Thoracic aorta (tissue), 2 donors: ENCODE measurements around the gene STARD7. TPM values are rescaled to one million over a fixed set of nuclear protein-coding genes. Genes with fewer than 3 reads are reported as not detected.
"Not testable (repeated sequence)": the region's sequence is repeated elsewhere in the genome, so short reads cannot be mapped to it uniquely, and the experiment has no call there.

Experiments
- ATAC-seq: fragments of 150-250 bp; one replicate; pipeline ENCODE4 v1.8.0; 2017; ENCODE audit warnings: low read depth; ENCODE audit not compliant: insufficient number of reproducible peaks, low FRiP score
- DNase-seq: peaks from one replicate; pipeline ENCODE4 v3.0.0-alpha.2; 2020; ENCODE audit warnings: low spot score
- H3K27ac ChIP-seq, 2 donors: fragments of 200-600 bp; sonication (generic); 1 replicate in 1 of 2; 2 replicates in 1 of 2; pipeline ENCODE4 v1.5.1; 2016; ENCODE audit warnings: mild to moderate bottlenecking in 2 of 2, moderate library complexity in 2 of 2
- H3K27me3 ChIP-seq: fragments of 200-600 bp; sonication (generic); replicated peaks from 2 replicates; pipeline ENCODE4 v1.6.0; 2016; ENCODE audit warnings: mild to moderate bottlenecking; ENCODE audit not compliant: insufficient read depth
- H3K36me3 ChIP-seq: fragments of 200-600 bp; sonication (generic); one replicate; pipeline ENCODE4 v1.5.1; 2016
- H3K4me1 ChIP-seq, 2 donors: fragments of 200-600 bp; sonication (generic); 1 replicate in 1 of 2; 2 replicates in 1 of 2; pipeline versions ENCODE4 v1.5.1 to v1.6.0; 2016; ENCODE audit warnings: low read depth in 2 of 2, mild to moderate bottlenecking in 1 of 2; ENCODE audit not compliant: control insufficient read depth in 1 of 2
- H3K4me3 ChIP-seq: fragments of 200-600 bp; sonication (generic); 2 replicates; pipeline ENCODE4 v1.5.1; 2016; ENCODE audit warnings: mild to moderate bottlenecking
- H3K9me3 ChIP-seq: fragments of 200-600 bp; sonication (generic); 2 replicates; pipeline ENCODE4 v1.5.1; 2016
- CTCF ChIP-seq: fragments of 200-600 bp; sonication (generic); IDR thresholded peaks from one replicate; pipeline ENCODE4 v1.5.1; 2019; ENCODE audit warnings: antibody characterized with exemption
- total RNA-seq, 2 donors: library from RNA; depleted of rRNA; stranded (reverse); fragments of >200 nt; gene quantifications; one replicate each; pipeline versions ENCODE4 v1.1.0 to v1.2.3, GENCODE V29; 2016

Gene STARD7
- total RNA-seq, 2 donors from 2014 or later = 68.1 to 135 TPM

GRCh38 chr2:96143848-96144480 lies 64.7 kb downstream of the STARD7 start:
- TF ChIP-seq CTCF = no peak
- Histone ChIP-seq H3K27ac (no peak overlapping the region), H3K4me1 (peaks cover 21 to 55% of the 10 kb centered on the region in 2 donors), H3K36me3 (no peaks in the 10 kb centered on the region), H3K4me3 (peak overlapping the region; percentile 77), H3K9me3 (no peaks in the 10 kb centered on the region), H3K27me3 (no peaks in the 10 kb centered on the region)
- ATAC-seq = no peak
- DNase-seq = no peak

GRCh38 chr2:96143231-96143847 lies 65.3 kb downstream of the STARD7 start:
- TF ChIP-seq CTCF = no peak
- Histone ChIP-seq H3K36me3 (no peaks in the 10 kb centered on the region), H3K9me3 (no peaks in the 10 kb centered on the region), H3K27ac (no peak overlapping the region), H3K4me3 (peak overlapping the region; percentile 77), H3K27me3 (no peaks in the 10 kb centered on the region), H3K4me1 (peaks cover 21 to 49% of the 10 kb centered on the region in 2 donors)
- DNase-seq (no peak), ATAC-seq (no peak)

GRCh38 chr2:96142217-96143113 lies 66.2 kb downstream of the STARD7 start:
- ATAC-seq = no peak
- Histone ChIP-seq H3K36me3 (no peaks in the 10 kb centered on the region), H3K4me3 (no peak overlapping the region), H3K27ac (no peak overlapping the region), H3K27me3 (no peaks in the 10 kb centered on the region), H3K4me1 (peaks cover 18 to 40% of the 10 kb centered on the region in 2 donors), H3K9me3 (no peaks in the 10 kb centered on the region)
- TF ChIP-seq CTCF = no peak
- DNase-seq = no peak

- not testable (repeated sequence) for ATAC-seq, H3K4me3 ChIP-seq, H3K27ac ChIP-seq, DNase-seq, H3K36me3 ChIP-seq, H3K27me3 ChIP-seq, H3K9me3 ChIP-seq
- peaks cover 10 to 31% of the 10 kb centered on the region in 2 donors for H3K4me1 ChIP-seq
These were observed 67.0 kb downstream of the STARD7 start for GRCh38 chr2:96141624-96141967.

GRCh38 chr2:96140941-96141623 lies 67.5 kb downstream of the STARD7 start:
- H3K27me3 ChIP-seq = no peaks in the 10 kb centered on the region
- H3K9me3 ChIP-seq = no peaks in the 10 kb centered on the region
- no peak for TF ChIP-seq CTCF
- no peaks in the 10 kb centered on the region for H3K36me3 ChIP-seq
- no peak for DNase-seq
- H3K4me1 ChIP-seq = peaks cover 6 to 26% of the 10 kb centered on the region in 2 donors
- ATAC-seq = no peak
- H3K27ac ChIP-seq = no peak overlapping the region
- H3K4me3 ChIP-seq = no peak overlapping the region
